Measurements from ENCODE around the gene MALRD1. TPM values are rescaled to one million over a fixed set of nuclear protein-coding genes. Genes with fewer than 3 reads are reported as not detected.

The MALRD1 gene
- total RNA-seq, 4 donors from 2014 or later: 0.94 to 4.5 (median 2.3) TPM; not detected in 1

GRCh38 chr10:19212590-19212989, 164.0 kb downstream of the MALRD1 start:
- Histone ChIP-seq H3K4me3 (replicated peaks in 1 of 3) (no peak overlapping the region), H3K36me3 (no peaks in the 10 kb centered on the region), H3K4me1 (no peaks in the 10 kb centered on the region), H3K27me3 (no peaks in the 10 kb centered on the region), H3K9me3 (no peaks in the 10 kb centered on the region), H3K27ac (no peak overlapping the region)
- DNase-seq: no peak
- intact Hi-C loops (cut with DNase I): no loop called here
- 58 to 62% methylated on average over 5 of the region's 5 CpGs for WGBS, 2 donors
- TF ChIP-seq POLR2A (IDR thresholded peaks at IDR 0.05): no peak
- TF ChIP-seq CTCF (IDR thresholded peaks at IDR 0.05): no peak

- TF ChIP-seq POLR2A (IDR thresholded peaks at IDR 0.05): no peak
- no peak for TF ChIP-seq CTCF (IDR thresholded peaks at IDR 0.05)
- Histone ChIP-seq H3K4me1 (no peaks in the 10 kb centered on the region), H3K4me3 (replicated peaks in 1 of 3) (no peak overlapping the region), H3K27me3 (no peaks in the 10 kb centered on the region), H3K27ac (no peak overlapping the region), H3K9me3 (no peaks in the 10 kb centered on the region), H3K36me3 (no peaks in the 10 kb centered on the region)
- intact Hi-C loops (cut with DNase I): no loop called here
- WGBS, 2 donors: 86 to 89% methylated on average over 3 of the region's 3 CpGs
- DNase-seq: no peak
Observed at GRCh38 chr10:19221216-19221615, 172.6 kb downstream of the MALRD1 start.

DNA sequence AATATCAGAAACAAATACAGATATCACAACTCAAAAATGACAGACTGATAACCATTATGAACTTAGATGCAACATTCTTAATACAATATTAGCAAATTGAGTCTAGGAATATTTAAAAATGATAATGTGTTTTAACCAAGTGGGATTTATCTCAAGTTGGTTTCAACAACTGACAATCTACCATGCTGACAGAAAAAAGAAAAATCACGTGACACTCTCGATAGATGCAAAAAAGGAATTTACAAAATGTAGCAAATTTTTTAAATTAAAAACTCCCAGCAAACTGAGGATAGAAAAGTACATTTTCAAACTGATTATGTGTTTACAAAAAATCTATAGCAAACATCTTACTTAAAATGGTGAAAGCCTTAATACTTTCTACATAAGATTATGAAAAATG, 177.4 kb downstream of the MALRD1 start:
- Histone ChIP-seq H3K27me3 (no peaks in the 10 kb centered on the region), H3K4me1 (no peaks in the 10 kb centered on the region), H3K36me3 (no peaks in the 10 kb centered on the region), H3K9me3 (no peaks in the 10 kb centered on the region), H3K27ac (no peak overlapping the region), H3K4me3 (replicated peaks in 1 of 3) (no peak overlapping the region)
- WGBS, 2 donors: 89 to 92% methylated on average over 2 of the region's 2 CpGs
- intact Hi-C loops (cut with DNase I): no loop called here
- no peak for DNase-seq
- TF ChIP-seq CTCF (IDR thresholded peaks at IDR 0.05) (no peak), POLR2A (IDR thresholded peaks at IDR 0.05) (no peak)

- Histone ChIP-seq H3K4me1 (no peaks in the 10 kb centered on the region), H3K27ac (no peak overlapping the region), H3K36me3 (no peaks in the 10 kb centered on the region), H3K27me3 (no peaks in the 10 kb centered on the region), H3K4me3 (replicated peaks in 1 of 3) (no peak overlapping the region), H3K9me3 (no peaks in the 10 kb centered on the region)
- WGBS, 2 donors: 70 to 80% methylated on average over 1 of the region's 1 CpG
- TF ChIP-seq CTCF (IDR thresholded peaks at IDR 0.05): no peak
- no peak for TF ChIP-seq POLR2A (IDR thresholded peaks at IDR 0.05)
- DNase-seq: no peak
- intact Hi-C loops (cut with DNase I): no loop called here
Observed at GRCh38 chr10:19231034-19231433, 182.4 kb downstream of the MALRD1 start.

GRCh38 chr10:19245889-19246752, 197.5 kb downstream of the MALRD1 start:
- H3K36me3 ChIP-seq: no peaks in the 10 kb centered on the region
- H3K4me3 ChIP-seq (replicated peaks in 1 of 3): no peak overlapping the region
- no peaks in the 10 kb centered on the region for H3K27me3 ChIP-seq
- no peak for TF ChIP-seq CTCF (IDR thresholded peaks at IDR 0.05)
- no peak for TF ChIP-seq POLR2A (IDR thresholded peaks at IDR 0.05)
- no peaks in the 10 kb centered on the region for H3K9me3 ChIP-seq
- DNase-seq: no peak
- 59 to 63% methylated on average over 2 of the region's 2 CpGs for WGBS, 2 donors
- no peak overlapping the region for H3K27ac ChIP-seq
- intact Hi-C loops (cut with DNase I): no loop called here
- H3K4me1 ChIP-seq: no peaks in the 10 kb centered on the region

Measured in thyroid gland (tissue), 4 donors.